Stomach smooth muscle (tissue), 2 donors: Measurements from ENCODE around the gene ZNF23.

Experiments used
- H3K27ac ChIP-seq: one replicate; pipeline ENCODE4 v1.7.0; 2013; ENCODE audit warnings: mild to moderate bottlenecking, low read length, inconsistent platforms
- H3K27me3 ChIP-seq, 2 donors: one replicate each; pipeline ENCODE4 v1.7.0; 2013; ENCODE audit warnings: low read length in 2 of 2; ENCODE audit not compliant: insufficient read depth in 2 of 2, control insufficient read depth in 1 of 2
- H3K36me3 ChIP-seq, 2 donors: one replicate each; pipeline ENCODE4 v1.7.0; 2013; ENCODE audit warnings: low read length in 2 of 2; ENCODE audit not compliant: control insufficient read depth in 2 of 2, insufficient read depth in 2 of 2
- H3K4me1 ChIP-seq: one replicate; pipeline ENCODE4 v1.7.0; 2013; ENCODE audit warnings: low read length; ENCODE audit not compliant: control insufficient read depth, insufficient read depth
- H3K4me3 ChIP-seq, 2 donors: one replicate each; pipeline ENCODE4 v1.7.0; 2013; ENCODE audit warnings: low read length in 2 of 2
- H3K9ac ChIP-seq, 2 donors: one replicate each; pipeline ENCODE4 v1.7.0; 2013; ENCODE audit warnings: low read length in 2 of 2, mild to moderate bottlenecking in 1 of 2
- H3K9me3 ChIP-seq, 2 donors: one replicate each; pipeline ENCODE4 v1.7.0; 2013; ENCODE audit warnings: low read length in 2 of 2; ENCODE audit not compliant: control insufficient read depth in 2 of 2
- donor health status: healthy.
- donor health status: Pancreatic carcinoma.

The ZNF23 gene

DNA sequence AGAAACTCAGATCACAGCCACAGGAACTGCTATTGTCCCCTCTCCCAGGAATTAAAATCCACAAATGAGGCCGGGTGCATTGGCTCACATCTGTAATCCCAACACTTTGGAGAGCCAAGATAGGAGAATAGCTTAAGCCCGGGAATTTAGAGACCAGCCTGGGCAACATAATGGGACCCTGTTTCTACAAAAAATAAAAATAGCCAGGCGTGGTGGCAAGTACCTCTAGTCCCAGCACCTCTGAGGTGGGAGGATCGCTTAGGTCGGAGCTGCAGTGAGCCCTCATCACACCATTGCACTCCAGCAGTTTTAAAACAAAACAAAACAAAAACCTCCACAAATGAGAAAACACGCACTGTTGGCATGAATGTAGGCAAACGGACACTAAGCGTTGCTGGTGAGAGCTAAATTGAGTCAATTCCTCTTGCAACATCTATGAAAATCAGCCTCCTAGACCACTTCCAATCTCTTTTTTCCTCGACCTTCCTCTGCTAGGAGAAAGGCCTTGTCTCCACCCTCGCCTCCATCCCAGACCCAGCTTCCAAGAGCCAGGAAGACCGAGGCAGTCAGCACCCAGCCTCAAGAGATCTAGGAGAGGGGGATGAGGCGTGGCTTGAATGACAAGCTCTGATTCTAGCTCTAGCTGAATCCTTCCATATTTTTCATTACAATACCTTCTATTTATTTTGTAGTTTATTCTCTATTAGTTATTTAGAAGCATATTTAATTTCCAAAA lies 35.0 kb downstream of the ZNF23 start:
- no peak overlapping the region for H3K4me3 ChIP-seq
- H3K27ac ChIP-seq: no peak overlapping the region
- H3K27me3 ChIP-seq: peaks cover 14 to 16% of the 10 kb centered on the region in 2 donors
- H3K4me1 ChIP-seq: no peaks in the 10 kb centered on the region
- no peaks in the 10 kb centered on the region for H3K36me3 ChIP-seq
- peaks cover 0 to 7% of the 10 kb centered on the region in 2 donors for H3K9me3 ChIP-seq
- H3K9ac ChIP-seq: no peak overlapping the region

GRCh38 chr16:71426069-71426879 lies 35.8 kb downstream of the ZNF23 start:
- no peaks in the 10 kb centered on the region for H3K36me3 ChIP-seq
- H3K27me3 ChIP-seq: peaks cover 14 to 18% of the 10 kb centered on the region in 2 donors
- no peak overlapping the region for H3K9ac ChIP-seq
- peaks cover 0 to 7% of the 10 kb centered on the region in 2 donors for H3K9me3 ChIP-seq
- H3K4me3 ChIP-seq: no peak overlapping the region
- no peak overlapping the region for H3K27ac ChIP-seq
- no peaks in the 10 kb centered on the region for H3K4me1 ChIP-seq

- H3K27ac ChIP-seq: no peak overlapping the region
- H3K36me3 ChIP-seq: no peaks in the 10 kb centered on the region
- H3K9me3 ChIP-seq: peaks cover 0 to 7% of the 10 kb centered on the region in 2 donors
- H3K27me3 ChIP-seq: peaks cover 14 to 16% of the 10 kb centered on the region in 2 donors
- no peaks in the 10 kb centered on the region for H3K4me1 ChIP-seq
- no peak overlapping the region for H3K4me3 ChIP-seq
- no peak overlapping the region for H3K9ac ChIP-seq
Observed at GRCh38 chr16:71425746-71426068, 36.3 kb downstream of the ZNF23 start.

GRCh38 chr16:71424626-71425025 lies 37.4 kb downstream of the ZNF23 start:
- H3K36me3 ChIP-seq: no peaks in the 10 kb centered on the region
- H3K4me1 ChIP-seq: no peaks in the 10 kb centered on the region
- peaks cover 0 to 7% of the 10 kb centered on the region in 2 donors for H3K9me3 ChIP-seq
- H3K4me3 ChIP-seq: no peak overlapping the region
- peaks cover 14 to 16% of the 10 kb centered on the region in 2 donors for H3K27me3 ChIP-seq
- no peak overlapping the region for H3K27ac ChIP-seq
- H3K9ac ChIP-seq: no peak overlapping the region

GRCh38 chr16:71423865-71424264 lies 38.2 kb downstream of the ZNF23 start:
- no peak overlapping the region for H3K27ac ChIP-seq
- peaks cover 11 to 13% of the 10 kb centered on the region in 2 donors for H3K27me3 ChIP-seq
- H3K4me3 ChIP-seq: no peak overlapping the region
- H3K9me3 ChIP-seq: peaks cover 0 to 2% of the 10 kb centered on the region in 2 donors
- H3K4me1 ChIP-seq: no peaks in the 10 kb centered on the region
- H3K9ac ChIP-seq: no peak overlapping the region
- no peaks in the 10 kb centered on the region for H3K36me3 ChIP-seq

GRCh38 chr16:71423016-71423415 lies 39.0 kb downstream of the ZNF23 start:
- Histone ChIP-seq H3K27me3 (peaks cover 11 to 13% of the 10 kb centered on the region in 2 donors), H3K4me1 (no peaks in the 10 kb centered on the region), H3K36me3 (no peaks in the 10 kb centered on the region), H3K4me3 (no peak overlapping the region), H3K9me3 (no peaks in the 10 kb centered on the region), H3K9ac (no peak overlapping the region), H3K27ac (no peak overlapping the region)

DNA sequence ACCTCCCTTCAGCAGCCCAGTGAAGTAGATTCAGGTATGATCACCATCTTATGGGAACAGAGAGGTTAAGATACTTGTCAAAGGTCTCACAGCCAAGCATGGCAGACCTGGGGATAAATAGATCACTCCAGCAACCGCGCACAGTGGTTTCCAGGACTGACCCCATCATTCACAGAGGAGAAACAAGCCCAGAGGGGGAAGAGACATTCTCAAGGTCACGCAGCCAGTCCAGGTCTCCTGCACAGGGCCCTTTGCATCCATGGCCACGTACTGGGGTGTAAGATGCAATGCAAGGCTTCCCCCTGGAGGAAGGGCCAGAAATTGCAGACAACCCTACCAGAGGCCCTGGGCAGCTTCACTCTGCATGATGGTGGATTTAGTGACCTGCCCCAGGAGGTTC lies 40.1 kb downstream of the ZNF23 start:
- Histone ChIP-seq H3K4me1 (no peaks in the 10 kb centered on the region), H3K4me3 (no peak overlapping the region)

DNA sequence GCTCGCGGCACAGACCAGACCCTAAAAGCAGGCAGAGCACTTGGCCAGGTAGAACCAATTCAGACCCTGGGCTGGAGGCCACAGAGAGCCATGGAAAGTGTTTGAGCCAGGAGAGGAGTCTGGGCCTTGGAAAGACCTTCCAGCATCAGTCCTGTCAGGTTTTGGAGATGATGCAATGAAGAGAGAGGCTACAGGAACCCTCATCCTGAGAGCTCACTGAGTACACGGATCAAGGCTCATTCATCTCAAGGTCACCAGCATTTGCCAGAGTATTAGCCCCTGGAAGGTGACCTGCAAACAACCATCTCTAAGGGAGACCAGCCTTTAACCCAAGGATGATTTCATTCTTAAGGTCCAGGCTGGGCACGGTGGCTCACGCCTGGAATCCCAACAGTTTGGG lies 48.0 kb downstream of the ZNF23 start:
- H3K9ac ChIP-seq: no peak overlapping the region
- H3K36me3 ChIP-seq: no peaks in the 10 kb centered on the region
- no peaks in the 10 kb centered on the region for H3K4me1 ChIP-seq
- H3K4me3 ChIP-seq: no peak overlapping the region
- no peaks in the 10 kb centered on the region for H3K9me3 ChIP-seq
- H3K27me3 ChIP-seq: peaks cover 7 to 11% of the 10 kb centered on the region in 2 donors
- no peak overlapping the region for H3K27ac ChIP-seq

More for the DNA sequence above, 40.1 kb downstream of the ZNF23 start:
- Histone ChIP-seq H3K9ac (no peak overlapping the region), H3K27ac (no peak overlapping the region), H3K27me3 (peaks cover 11 to 13% of the 10 kb centered on the region in 2 donors), H3K9me3 (no peaks in the 10 kb centered on the region), H3K36me3 (no peaks in the 10 kb centered on the region)

GRCh38 chr16:71413341-71413740 lies 48.7 kb downstream of the ZNF23 start:
- Histone ChIP-seq H3K36me3 (no peaks in the 10 kb centered on the region), H3K9me3 (no peaks in the 10 kb centered on the region), H3K27ac (no peak overlapping the region), H3K27me3 (peaks cover 7 to 13% of the 10 kb centered on the region in 2 donors), H3K9ac (no peak overlapping the region), H3K4me3 (no peak overlapping the region), H3K4me1 (no peaks in the 10 kb centered on the region)

- Histone ChIP-seq H3K9me3 (no peaks in the 10 kb centered on the region), H3K36me3 (no peaks in the 10 kb centered on the region), H3K9ac (no peak overlapping the region), H3K4me1 (no peaks in the 10 kb centered on the region), H3K27ac (no peak overlapping the region), H3K4me3 (no peak overlapping the region), H3K27me3 (peaks cover 7 to 15% of the 10 kb centered on the region in 2 donors)
Observed at GRCh38 chr16:71412270-71413160, 49.5 kb downstream of the ZNF23 start.
